ENCODE measurements around the gene CAMK2D.

GRCh38 chr4:113499696-113500095, 261.8 kb downstream of the CAMK2D start:
- TF ChIP-seq POLR2A (IDR thresholded peaks at IDR 0.05): no peak
- TF ChIP-seq CTCF (IDR thresholded peaks at IDR 0.05): no peak

Measured in thyroid gland (tissue), 4 donors.